Stomach (tissue), 4 donors: ENCODE data around the gene PDCD2.

ENCODE experiments used
- EP300 ChIP-seq: sonication (generic); formaldehyde crosslinking; IDR thresholded peaks from one replicate; pipeline ENCODE4 v1.6.1; 2017; ENCODE audit warnings: antibody characterized with exemption
- TF ChIP-seq, protein P1 (sequence below), 7 experiments: fragments of 450-650 bp in 4 of 7; fragments of 200-600 bp in 3 of 7; sonication (generic) in 3 of 7; IDR thresholded peaks; one replicate each; pipeline ENCODE4 v1.5.1; 2016 to 2019; ENCODE audit warnings: antibody characterized with exemption in 7 of 7, control low read depth in 2 of 7, mild to moderate bottlenecking in 1 of 7

DNA sequence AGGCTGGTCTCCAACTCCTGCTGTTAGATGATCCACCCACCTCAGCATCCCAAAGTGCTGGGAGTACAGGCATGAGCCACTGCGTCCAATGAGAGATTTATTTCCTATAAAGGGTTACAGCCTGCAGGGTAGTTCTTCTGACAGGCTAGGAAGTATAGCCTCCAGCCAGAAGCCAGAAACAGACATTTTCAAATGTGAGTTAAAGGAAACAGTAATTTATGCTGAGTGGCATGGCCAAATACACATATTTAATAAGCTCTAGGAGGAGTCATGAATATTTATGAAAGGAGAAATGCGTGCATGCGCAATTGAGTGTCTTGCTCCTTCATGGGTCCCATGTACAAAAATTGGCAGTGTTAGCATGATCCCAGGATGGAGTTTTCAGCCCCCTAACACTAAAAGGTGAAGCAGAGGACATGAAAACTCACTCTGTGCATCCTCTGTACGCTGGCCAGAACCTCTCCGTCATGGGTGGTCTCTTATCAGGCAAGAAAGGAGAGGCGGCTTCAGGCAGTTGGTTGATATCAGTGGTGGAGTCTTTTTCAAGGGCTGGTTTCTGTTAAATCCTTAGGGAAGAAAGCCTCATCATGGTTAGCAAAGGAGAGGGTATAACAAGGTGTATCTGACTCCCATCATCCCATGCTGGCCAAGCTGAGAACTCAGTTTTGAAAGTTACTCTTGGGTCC, 21.3 kb upstream of the PDCD2 start:
- no peak for TF ChIP-seq EP300
- TF ChIP-seq, protein P1, sequence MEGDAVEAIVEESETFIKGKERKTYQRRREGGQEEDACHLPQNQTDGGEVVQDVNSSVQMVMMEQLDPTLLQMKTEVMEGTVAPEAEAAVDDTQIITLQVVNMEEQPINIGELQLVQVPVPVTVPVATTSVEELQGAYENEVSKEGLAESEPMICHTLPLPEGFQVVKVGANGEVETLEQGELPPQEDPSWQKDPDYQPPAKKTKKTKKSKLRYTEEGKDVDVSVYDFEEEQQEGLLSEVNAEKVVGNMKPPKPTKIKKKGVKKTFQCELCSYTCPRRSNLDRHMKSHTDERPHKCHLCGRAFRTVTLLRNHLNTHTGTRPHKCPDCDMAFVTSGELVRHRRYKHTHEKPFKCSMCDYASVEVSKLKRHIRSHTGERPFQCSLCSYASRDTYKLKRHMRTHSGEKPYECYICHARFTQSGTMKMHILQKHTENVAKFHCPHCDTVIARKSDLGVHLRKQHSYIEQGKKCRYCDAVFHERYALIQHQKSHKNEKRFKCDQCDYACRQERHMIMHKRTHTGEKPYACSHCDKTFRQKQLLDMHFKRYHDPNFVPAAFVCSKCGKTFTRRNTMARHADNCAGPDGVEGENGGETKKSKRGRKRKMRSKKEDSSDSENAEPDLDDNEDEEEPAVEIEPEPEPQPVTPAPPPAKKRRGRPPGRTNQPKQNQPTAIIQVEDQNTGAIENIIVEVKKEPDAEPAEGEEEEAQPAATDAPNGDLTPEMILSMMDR (IDR thresholded peaks at IDR 0.05), result no peak
